22Rv1 (cell line): Measurements from ENCODE around the gene UGT1A9.

ENCODE experiments used
- H3K27ac ChIP-seq: fragments of 450-650 bp; 2 replicates; pipeline ENCODE4 v1.5.1; 2017
- ZFX ChIP-seq: fragments of 450-650 bp; IDR thresholded peaks from 2 replicates; pipeline ENCODE4 v1.6.1; 2017; ENCODE audit warnings: antibody characterized with exemption, borderline replicate concordance
- TF ChIP-seq, protein P1 (sequence below): fragments of 450-650 bp; IDR thresholded peaks from 2 replicates; pipeline ENCODE4 v1.5.1; 2017; ENCODE audit warnings: mild to moderate bottlenecking

The UGT1A9 gene

DNA sequence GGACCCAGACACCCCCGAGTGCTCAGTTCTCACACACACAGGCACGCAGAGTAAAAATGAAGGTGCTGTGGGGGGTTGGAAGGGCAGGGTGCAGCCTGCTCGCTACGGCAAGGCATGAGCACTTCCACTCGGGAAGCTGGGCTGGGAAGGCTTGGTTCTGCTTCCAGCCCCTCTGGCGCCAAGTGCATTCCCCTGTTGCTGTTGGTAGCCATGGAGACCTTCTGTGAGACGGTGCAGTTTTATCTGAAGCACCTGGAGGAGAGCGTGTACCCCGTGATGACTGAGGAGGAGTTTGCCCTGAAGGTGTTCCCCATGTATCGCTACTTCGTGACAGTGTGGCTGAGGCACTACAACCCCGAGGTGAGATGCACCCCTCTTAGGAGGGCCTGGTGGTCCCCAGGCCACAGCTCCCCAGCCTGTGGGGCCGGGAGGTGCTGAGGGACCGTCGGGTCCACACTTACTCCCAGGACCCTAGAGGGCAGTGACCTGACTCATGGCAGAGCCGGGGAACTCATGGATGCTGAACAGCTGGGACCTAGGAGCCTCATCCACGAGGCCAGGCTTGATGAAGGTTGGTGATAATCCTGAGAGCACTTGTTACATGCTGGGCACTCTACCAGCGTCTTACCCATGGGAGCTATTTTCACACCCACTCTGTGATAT is 121.9 kb downstream of the UGT1A9 start:
- no peak for TF ChIP-seq ZFX
- TF ChIP-seq, protein P1, sequence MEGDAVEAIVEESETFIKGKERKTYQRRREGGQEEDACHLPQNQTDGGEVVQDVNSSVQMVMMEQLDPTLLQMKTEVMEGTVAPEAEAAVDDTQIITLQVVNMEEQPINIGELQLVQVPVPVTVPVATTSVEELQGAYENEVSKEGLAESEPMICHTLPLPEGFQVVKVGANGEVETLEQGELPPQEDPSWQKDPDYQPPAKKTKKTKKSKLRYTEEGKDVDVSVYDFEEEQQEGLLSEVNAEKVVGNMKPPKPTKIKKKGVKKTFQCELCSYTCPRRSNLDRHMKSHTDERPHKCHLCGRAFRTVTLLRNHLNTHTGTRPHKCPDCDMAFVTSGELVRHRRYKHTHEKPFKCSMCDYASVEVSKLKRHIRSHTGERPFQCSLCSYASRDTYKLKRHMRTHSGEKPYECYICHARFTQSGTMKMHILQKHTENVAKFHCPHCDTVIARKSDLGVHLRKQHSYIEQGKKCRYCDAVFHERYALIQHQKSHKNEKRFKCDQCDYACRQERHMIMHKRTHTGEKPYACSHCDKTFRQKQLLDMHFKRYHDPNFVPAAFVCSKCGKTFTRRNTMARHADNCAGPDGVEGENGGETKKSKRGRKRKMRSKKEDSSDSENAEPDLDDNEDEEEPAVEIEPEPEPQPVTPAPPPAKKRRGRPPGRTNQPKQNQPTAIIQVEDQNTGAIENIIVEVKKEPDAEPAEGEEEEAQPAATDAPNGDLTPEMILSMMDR = no peak
- H3K27ac ChIP-seq = no peak overlapping the region

DNA sequence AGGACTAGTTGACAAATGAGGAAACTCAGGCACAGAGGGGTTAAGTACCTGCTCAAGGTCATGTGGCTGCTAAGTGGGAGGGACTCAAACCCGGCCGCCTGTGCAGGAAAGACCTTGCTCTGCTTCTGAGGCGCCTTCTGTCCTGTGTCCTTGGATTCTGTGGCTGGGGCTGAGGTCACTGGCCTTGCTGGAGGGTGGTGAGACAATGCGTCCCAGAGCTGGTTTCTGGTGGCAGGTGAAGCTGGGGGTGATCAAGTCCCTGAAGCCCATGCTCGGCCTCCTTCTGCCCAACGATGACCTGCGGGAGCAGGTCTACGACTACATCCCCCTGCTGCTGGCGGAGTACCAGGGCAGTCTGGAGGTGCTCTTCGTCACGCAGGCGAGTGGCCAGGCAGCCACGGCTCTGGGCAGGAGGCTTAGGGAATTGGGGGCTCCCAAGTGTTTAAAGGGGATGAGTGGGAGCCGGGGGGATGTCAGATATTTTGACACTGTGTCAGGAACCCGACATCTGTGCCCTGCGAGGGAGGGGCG is 122.5 kb downstream of the UGT1A9 start:
- H3K27ac ChIP-seq = no peak overlapping the region
- no peak for TF ChIP-seq ZFX
- TF ChIP-seq, protein P1 = no peak

DNA sequence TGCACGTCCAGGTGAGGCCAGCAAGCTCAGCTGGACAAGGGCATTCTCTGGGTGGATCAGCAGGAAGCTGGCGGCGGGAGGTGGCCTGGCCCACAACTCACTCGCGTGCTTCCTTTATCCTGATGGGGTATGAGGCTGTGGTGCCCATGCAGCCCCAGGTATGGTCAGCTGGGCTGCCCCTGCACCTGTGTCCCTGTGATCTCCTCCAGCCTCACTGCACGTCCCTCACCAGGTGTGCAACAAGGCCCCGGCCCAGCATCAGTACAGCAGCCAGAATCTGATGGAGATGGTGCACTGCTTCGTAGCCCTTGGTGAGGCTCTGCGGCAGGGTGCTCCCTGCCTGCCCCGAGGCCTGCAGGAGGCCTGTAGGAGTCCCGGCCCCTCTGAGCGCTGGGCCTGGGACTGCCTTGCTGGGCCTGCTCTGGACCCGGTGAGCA is 124.1 kb downstream of the UGT1A9 start:
- no peak for TF ChIP-seq ZFX
- TF ChIP-seq, protein P1 = no peak
- H3K27ac ChIP-seq = no peak overlapping the region

DNA sequence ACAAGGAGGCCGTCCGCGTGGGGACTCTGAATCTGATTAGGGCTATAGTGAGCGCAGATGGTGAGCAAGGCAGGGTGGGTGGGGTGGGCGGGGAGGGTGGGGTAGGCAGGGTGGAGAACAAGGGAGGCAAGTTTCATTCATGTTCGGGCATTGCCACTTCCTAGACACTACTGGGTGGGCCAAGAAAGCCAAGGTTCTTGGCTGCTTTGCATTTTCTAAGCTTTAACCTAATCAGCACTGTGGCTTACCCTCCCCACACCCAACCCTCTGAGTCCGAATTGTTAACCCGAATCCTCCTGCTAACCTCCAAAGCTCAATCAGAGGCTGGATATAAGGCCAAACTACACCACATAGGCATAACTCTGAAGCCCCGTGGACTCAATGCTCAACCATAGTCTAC is 124.6 kb downstream of the UGT1A9 start:
- H3K27ac ChIP-seq = no peak overlapping the region
- TF ChIP-seq, protein P1 = no peak
- no peak for TF ChIP-seq ZFX

DNA sequence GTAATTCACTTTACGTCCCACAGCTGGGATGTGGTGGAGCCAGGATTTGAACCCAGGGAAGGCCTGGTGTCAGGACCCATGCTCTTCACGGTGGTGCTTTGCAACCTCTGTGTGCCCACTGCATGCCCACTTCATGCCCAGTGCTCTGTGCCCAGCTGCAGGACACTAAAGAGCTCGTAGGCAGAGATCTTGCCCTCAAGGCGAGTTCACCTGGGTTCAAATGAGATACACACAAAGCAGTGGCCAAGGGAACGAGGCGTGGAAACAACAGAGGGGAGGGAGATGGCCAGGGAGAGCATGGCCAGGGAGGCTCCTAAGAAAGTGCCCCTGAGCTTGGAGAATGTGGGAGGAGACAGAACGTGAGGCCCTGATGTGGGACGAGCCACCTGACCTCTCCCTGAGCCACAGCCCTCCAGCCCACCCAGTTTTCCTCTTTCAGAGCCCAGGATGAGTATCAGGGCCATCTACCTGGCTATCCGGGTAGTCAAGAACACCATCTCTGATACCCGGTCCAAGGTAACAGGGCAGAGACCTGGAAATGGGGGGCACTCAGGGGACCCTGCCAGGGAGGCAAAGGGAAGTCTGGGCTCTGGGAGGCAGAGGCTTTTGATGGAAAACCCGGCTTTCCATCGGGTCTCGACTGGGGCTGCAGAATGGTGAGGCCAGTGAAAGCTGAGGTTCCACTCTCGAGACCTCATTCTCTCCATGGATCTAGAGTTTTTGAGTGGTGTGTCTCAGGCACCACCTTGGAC is 126.8 kb downstream of the UGT1A9 start:
- no peak for TF ChIP-seq ZFX
- TF ChIP-seq, protein P1 = no peak
- H3K27ac ChIP-seq = no peak overlapping the region

DNA sequence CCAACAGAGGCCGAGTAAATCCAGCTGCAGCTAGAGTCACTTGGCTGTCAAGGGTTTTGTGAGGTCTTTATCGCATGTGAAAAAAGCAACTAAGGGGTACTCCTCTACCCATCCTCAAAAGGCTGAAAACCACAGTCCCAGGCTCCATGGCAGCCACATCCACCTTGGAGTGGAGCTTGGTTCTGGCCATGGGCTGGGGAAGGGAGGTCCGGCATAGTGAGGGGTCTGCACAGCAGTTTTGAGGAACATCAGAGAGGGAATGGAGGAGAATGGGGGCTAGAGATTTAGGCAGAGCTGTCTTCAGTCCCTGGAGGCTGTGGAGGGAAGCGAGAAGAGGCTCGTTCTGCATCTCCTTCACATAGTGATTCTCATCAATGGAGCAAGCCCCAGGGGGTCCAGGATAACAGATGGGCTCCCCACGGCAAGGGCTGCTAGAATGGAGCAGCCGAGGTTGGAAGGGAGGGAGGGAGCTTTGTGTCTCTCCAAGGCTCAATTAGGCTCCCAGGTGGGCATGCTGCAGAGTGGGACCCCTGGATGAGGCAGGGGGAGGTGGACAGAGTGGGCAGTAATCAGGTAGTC is 127.5 kb downstream of the UGT1A9 start:
- TF ChIP-seq, protein P1 = no peak
- no peak for TF ChIP-seq ZFX
- no peak overlapping the region for H3K27ac ChIP-seq

DNA sequence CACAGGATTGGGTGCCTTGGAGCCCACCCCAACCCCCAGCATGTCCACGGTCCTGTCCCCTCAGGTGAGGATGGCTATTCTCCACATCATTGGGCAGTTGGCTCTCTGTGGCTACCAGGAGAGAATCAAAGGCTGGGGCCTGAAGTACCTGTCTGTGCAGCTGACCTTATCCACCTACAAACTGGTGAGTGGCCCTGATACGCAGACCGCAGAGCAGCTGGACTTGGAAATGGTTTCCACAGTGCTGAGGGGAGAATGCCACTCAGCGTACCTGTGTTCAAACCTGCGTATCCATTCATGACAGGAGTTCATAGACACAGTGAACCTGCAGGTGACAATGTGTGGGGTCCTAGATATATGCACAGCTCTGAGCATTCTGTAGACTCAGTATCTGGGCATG is 128.0 kb downstream of the UGT1A9 start:
- TF ChIP-seq ZFX = no peak
- TF ChIP-seq, protein P1 = no peak
- H3K27ac ChIP-seq = no peak overlapping the region
